GM21423 (cell line): ENCODE results near the gene SENP5.
"Not testable (repeated sequence)": the region's sequence is repeated elsewhere in the genome, so short reads cannot be mapped to it uniquely, and the experiment has no call there.

ENCODE experiments used
- ATAC-seq: cut with Tn5 transposase; IDR thresholded peaks from one replicate; pipeline ENCODE4 v1.9.1; 2021; ENCODE audit warnings: mild to moderate bottlenecking, moderate library complexity; ENCODE audit not compliant: unreplicated experiment

SENP5 gene

DNA sequence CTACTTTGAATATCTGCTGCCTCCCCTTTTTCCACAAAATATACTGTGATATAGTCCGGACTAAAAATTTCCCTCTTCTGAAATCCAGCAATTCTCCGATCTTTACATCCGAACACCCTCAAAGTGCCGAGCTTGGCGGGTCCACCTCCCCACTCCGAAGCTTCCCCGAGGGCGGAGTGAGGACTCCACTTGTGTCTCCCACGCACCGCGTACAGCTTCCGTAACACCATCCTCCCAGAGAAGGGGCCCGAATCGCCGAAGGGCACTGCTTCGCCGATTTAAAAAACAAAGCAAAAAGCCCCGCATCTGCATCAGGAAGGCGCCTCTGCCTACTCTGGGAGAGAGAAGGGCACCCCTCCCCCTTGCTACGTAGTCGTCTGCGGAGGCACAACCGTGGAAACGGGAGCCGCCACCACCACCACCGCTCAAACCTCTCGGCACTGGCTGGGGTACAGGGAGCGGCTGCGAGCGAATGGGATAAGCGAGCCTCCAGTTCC is 74.1 kb downstream of the SENP5 start:
- ATAC-seq, result peak; percentile 13

DNA sequence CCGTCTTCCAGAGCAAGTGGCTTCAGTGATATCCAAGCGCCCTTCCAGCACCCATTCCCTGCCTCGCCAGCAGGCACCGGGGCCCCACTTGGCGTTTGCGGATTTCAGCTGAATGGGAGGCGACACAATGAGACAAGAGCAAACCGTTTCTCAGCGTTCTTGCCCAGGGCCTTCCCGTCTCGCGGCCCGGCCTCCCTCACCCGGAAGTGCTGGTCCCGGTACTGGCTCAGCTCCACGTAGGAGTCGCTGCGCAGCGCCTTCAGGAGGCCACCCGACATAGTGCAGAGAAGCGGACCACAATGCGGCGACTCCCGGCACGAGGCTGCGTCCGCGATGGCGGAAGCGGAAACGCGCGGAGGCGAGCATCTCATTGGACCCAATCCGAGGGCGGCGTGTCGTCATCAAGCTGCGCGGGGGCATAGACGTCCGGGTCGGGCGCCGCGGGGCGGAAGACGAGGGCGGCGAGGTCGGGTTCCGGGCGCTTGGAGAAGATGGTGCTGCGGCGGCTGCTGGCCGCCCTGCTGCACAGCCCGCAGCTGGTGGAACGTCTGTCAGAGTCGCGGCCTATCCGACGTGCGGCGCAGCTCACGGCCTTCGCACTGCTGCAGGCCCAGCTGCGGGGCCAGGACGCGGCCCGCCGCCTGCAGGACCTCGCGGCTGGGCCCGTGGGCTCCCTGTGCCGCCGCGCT is 74.7 kb downstream of the SENP5 start, which contains the start of gene NCBP2:
NCBP2 (minus strand) TSS at position 303 of the 689 bp plus-strand sequence; CDS start at position 278, 25 bp downstream.
- ATAC-seq, result peak; percentile 91

DNA sequence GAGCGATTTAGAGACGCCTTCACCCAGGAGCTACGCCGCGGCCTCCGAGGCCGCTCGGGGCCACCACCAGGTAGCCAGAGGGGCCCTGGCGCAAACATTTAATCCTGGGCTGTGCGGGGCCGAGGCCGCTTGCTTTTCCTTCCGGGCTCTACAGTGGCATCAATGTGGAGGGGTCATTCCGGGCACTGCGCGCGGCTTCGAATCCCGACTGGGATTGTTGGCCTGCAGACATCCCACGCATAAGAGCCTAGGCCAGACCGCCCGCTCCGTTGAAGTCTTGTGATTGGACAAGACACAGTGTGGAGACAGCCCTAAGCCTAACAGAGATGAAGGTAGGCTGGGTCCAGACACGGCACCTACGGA is 75.2 kb downstream of the SENP5 start:
- ATAC-seq, result peak; percentile 11

DNA sequence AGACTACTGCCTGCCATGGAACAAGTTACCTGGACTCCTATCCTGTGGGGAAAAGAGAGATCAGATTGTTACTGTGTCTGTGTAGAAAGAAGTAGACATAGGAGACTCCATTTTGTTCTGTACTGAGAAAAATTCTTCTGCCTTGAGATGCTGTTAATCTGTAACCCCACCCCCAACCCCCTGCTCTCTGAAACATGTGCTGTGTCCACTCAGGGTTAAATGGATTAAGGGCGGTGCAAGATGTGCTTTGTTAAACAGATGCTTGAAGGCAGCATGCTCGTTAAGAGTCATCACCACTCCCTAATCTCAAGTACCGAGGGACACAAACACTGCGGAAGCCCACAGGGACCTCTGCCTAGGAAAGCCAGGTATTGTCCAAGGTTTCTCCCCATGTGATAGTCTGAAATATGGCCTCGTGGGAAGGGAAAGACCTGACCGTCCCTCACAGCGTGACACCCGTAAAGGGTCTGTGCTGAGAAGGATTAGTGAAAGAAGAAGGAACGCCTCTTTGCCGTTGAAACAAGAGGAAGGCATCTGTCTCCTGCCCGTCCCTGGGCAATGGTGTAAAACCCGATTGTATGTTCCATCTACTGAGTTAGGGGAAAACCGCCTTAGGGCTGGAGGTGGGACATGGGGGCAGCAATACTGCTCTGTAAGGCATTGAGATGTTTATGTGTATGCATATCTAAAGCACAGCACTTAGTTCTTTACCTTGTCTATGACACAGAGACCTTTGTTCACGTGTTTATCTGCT is 76.5 kb downstream of the SENP5 start:
- ATAC-seq, result not testable (repeated sequence)

DNA sequence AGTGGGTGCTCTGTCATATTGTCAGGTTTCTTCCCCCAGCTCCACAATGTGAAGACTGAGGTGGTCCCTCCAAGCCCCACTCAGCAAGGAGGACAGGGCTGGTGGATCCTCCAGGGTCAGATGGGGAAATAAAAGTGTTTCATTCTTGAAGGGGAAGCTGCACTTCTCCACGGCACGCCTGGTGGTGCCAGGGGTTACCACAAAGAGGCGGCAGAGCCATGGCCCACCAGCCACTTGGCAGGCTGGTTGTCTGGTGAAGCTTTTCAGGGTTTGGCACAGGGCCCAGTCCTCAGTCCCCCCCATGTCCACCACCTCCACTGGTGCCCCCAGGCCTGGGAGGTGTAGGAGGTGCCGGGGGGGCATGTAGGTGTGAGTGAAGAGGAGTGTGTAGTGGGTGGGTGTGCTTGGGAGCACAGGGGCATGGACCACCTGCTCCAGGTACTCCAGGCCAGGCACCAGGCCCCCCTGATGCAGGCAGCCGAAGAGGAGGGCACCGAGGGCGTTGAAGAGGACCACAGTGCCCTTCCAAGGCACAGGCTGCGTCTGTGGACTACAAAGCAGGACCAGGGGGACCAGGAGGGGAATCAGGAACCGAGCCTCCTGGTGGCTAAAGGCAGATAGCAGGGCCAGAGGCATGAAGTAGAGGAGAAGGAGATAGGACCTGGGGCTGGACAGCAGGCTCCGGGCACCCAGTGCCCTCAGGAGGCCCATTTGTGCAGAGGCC is 79.6 kb downstream of the SENP5 start:
- ATAC-seq, result no peak

DNA sequence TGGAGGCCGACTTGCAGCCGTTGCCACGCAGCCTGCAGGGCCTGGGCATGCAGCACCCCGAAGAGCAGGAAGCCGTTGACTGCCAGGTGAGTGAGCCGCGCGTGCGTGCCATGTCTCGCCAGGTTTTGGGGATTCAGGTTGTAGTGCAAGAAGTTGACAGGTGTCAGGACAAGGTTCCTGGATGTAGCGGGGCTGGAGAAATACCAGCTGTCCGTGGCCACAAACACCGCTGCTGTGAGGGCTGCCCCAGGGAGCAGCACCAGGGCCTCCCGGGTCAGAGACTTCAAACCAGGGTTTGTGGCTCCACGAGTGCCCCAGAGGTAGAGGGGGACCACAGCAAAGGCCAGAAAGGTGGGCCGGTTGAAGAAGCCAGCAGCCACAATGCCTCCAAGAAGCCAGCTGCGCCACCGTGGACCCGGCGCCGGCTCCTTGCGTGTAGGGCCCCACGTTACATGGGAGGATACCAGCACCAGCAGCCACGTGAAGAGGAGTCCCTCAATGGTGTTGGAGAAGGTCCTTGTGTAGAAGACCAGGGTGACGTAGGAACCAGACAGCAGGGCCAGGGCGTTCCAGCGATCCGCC is 80.2 kb downstream of the SENP5 start:
- ATAC-seq, result no peak

DNA sequence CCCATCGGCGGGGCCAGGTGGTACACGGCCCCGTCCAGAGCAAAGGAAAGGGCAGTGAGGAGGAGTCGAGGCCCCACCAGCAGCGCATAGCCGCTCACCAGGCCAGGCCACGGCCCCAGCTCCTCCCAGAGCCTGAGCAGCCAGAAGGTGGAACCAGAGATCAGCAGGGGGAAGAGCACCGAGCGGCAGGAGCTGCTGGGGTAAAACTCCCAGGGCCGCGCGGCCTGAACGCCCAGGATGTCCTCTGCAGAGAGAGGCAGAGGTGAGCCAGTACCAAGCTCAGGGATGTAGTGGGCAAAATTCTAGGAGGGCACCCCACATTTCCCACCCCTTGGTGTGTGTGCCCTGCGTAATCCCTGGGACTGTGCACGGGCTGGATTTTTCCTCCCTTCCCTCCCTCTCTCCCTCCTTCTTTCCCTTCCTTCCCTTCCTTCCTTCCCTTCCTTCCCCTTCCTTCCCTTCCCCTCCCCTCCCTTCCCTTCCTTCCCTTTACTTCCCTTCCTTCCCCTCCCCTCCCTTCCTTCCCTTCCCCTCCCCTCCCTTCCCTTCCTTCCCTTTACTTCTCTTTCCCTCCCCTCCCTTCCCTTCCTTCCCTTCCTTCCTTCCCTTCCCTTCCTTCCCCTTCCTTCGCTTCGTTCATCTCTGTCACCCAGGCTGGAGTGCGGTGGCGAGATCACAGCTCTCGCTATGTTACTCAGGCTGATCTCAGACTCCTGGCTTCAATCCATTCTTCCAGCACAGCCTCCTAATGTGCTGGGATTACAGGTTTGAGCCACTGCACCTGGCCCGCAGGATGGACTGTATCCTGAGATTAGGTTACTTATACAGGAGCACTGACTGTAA is 80.9 kb downstream of the SENP5 start:
- no peak for ATAC-seq

DNA sequence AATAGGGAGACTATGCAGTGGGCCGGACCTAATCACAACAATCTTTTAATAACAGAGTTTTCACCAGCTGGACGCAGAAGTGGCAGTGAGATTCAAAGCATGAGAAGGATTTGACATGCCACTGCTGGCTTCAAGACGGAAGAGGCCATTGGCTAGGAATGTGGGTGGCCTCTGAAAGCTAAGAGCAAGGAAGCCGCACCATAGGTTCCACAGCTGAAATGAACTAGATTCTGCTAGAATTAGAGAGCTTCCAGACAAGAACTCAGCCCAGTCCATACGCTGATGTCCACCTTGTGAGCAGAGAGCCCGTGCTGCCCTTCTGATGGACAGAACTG is 81.5 kb downstream of the SENP5 start:
- ATAC-seq, result no peak

DNA sequence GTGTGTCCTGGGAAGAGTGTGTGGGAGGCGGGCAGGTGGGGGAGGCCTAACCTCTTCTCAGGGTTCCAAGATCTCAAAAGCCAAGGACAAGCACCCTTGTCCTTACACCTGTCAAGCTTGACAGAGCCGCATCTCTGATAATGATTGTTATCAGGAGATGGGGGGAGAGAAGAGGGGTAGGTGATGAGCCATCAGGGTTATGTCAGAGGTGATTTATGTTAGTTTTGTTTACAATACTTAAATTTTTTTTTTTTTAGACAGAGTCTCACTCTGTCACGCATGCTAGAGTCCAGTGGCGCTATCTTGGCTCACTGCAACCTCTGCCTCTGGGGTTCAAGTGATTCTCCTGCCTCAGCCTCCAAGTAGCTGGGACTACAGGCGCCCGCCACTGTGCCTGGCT is 82.0 kb downstream of the SENP5 start:
- ATAC-seq, result no peak

DNA sequence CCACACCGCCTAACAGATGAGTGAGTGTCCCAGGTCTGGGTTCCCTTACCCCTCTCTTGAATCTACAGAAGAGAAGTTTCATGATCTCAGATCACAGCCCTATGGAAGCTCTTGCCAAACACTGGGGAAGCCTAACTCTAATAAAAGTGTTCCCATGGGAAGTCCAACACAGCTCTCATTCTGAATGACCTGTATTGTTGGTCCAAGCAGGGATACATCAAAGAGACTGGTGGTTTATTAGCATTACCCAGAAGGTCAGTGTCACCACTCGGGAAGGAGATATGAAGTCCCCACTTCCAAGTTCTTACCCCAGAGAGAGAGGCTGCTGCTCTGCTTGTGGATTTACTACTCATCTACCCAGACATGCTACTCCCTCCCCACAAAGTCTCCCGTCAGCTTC is 83.7 kb downstream of the SENP5 start:
- no peak for ATAC-seq

DNA sequence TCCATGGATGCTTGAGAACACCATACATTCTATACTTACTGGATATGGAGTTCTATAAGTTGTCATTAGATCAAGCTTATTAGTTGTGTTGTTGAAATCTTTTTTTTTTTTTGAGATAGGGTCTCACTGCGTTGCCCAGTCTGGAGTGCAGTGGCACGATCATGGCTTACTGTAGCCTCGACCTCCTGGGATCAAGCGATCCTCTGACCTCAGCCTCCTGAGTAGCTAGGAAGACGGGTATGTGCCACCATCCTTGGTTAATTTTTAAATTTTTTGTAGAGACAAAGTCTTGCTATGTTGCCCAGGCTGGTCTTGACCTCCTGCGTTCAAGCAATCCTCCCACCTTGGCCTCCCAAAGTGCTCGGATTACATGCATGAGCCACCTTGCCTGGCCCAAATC is 87.1 kb downstream of the SENP5 start:
- ATAC-seq, result no peak

DNA sequence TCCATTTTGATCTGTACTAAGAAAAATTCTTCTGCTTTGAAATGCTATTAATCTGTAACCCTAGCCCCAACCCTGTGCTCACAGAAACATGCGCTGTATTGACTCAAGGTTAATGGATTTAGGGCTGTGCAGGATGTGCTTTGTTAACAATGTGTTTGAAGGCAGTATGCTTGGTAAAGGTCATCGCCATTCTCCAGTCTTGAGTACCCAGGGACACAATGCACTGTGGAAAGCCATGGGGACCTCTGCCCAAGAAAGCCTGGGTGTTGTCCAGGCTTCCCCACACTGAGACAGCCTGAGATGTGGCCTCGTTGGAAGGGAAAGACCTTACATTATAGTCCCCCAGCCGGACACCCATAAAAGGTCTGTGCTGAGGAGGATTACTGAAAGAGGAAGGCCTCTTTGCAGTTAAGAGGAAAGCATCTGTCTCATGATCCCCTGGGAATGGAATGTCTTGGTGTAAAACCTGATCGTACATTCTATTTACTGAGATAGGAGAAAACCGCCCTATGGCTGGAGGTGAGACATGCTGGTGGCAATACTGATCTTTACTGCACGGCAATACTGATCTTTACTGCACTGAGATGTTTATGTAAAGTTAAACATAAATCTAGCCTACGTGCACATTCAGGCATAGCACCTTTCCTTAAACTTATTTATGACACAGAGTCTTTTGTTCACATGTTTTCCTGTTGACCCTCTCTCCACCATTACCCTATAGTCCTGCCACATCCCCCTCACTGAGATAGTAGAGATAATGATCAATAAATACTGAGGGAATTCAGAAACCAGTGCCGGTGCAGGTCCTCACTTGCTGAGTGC is 94.6 kb downstream of the SENP5 start:
- ATAC-seq, result no peak

DNA sequence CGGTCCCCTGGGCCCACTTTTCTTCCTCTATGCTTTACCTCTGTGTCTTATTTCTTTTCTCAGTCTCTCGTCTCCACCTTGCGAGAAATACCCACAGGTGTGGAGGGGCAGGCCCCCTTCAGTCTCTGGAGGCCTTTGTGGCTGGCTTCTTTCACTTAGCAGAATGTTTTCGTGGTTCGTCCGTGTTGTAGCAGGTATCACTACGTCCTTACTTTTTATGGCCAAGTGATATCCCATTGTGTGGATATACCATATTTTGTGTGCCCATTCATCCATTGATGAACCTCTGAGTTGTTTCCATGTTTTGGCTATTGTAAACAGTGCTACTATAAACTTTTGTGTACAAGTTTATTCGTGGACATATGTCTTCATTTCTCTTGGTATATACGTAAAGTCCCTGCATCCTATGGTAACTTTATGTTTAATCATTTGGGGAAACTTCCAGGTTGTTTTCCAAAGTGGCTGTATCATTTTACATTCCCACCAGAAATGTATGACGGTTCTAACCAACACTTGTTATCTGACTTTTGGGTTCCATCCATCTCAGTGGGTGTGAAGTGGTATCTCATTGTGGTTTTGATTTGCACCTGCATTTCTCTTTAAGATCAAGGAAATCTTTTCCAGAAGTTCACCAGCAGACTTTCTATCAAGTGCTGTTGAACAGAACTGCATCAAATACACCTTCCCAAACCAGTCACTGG is 95.4 kb downstream of the SENP5 start:
- no peak for ATAC-seq

DNA sequence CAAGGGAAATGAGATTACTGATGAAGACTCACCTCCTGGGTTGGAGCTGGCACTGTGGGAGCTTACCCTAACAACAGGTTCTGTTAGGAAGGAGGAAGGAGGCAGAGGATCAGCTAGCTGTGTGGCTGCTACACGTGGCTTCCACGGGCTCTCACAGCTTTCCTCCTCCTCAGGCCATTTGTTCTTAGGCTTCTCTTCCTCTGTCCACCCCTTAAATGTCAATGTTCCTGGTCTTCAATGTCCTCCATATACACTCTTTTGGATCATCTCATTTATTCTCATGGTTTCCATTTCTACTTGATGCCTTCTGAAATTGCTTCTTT is 95.9 kb downstream of the SENP5 start:
- no peak for ATAC-seq

DNA sequence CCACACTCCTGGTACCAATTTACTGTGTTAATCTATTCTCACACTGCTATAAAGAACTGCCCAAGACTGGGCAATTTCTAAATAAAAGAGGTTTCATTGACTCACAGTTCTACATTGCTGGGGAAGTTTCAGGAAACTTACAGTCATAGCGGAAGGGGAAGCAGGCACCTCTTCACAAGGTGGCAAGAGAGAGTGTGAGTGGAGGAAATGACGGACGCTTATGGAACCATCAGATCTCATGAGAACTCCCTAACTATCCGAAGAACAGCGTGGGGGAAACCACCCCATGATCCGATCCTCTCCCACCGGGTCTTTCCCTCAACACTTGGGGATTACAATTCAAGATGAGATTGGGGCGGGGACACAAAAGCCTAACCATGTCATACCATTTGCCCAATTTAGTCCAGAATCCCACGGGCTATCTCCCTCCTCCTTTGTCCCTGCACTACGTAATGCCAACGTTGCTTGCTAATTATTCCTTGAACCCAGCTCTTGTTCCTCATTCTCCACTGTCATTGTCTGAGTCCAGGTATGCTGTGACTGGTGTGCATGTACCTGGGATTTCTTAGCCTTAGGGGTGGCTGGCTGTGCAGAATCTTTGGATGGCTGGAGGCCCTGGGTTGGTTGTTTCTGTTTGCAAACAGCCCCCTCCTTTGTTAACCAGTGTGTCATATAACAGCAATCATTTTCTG is 97.5 kb downstream of the SENP5 start:
- ATAC-seq, result no peak

DNA sequence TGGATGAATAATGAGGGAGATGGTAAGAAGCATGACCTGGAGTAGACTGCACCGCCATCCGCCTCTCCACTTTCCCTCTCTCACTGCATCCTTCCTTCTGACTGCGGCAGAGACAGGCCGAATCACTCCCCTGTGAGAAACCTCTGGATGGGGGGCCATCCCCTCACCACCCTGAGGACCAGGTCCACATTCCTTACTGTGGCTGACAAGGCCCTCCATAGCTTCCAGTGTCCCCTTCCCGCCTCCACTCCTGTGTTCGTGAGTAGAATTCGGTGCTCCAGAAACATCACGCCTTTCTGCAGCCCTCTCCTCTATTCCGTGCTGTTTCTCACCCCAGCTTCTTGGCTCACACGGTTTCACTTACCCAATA is 98.1 kb downstream of the SENP5 start:
- ATAC-seq, result no peak

DNA sequence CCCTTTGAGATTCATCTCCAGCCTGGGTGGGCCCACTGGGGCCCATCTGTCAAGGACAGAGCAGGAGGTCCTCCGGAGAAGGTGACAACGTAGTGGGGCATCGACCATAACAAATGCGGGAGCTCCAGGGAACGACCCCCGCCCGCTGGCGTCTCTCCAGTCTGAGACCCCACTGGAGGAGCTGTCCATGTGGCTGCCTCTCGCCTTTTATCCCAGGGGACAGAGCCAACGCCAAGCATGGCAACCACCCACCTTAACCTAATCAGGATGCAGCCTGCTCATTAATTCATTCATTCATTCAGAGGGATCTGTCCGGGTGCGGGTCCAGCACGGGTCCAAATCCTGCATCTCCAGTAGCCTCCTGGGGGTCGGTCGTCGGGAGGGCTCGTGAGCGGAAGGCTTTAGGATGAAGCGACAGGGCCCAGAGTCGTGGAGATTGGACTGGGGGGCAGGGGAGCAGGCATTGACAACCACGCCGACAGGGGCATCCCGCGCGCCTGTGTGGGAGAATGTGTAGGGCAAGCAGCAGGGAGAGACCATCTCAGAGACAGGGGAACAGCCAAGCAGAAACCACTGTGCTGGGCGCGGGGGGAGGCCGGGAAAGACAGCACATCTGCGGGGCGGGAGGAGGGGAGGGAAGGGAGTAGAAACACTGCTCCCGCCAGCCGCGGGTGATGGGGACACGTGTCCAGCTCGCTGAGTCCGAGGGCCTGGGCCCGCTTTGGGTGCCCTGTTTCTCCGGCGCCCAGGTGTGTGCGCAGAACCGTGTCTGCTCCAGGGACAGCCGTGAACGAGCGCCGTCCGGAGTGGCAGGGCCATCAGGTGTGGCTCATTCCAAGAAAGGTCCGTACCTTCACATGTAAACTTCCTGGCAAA is 99.0 kb downstream of the SENP5 start:
- ATAC-seq, result no peak
